AG04449 (cell line): ENCODE results near the gene FZD4.
"Not testable (repeated sequence)": the region's sequence is repeated elsewhere in the genome, so short reads cannot be mapped to it uniquely, and the experiment has no call there.

Experiments used
- CTCF ChIA-PET: fragments of 350-600 bp; formaldehyde crosslinking; extraction: SDS; loops from one replicate; lab custom pipeline; 2021; ENCODE audit warnings: antibody characterized with exemption; lab: Yijun Ruan, JAX
- POLR2A ChIA-PET: fragments of 400-600, 350-600 bp; formaldehyde crosslinking; extraction: SDS; loops from one replicate; lab custom pipeline; 2020; ENCODE audit warnings: antibody characterized with exemption, inconsistent platforms; lab: Yijun Ruan, JAX
- DNase-seq: peaks from one replicate; pipeline ENCODE4 v3.0.0-alpha.2; 2010; ENCODE audit warnings: low read depth, low spot score
- H3K4me3 ChIP-seq: 2 replicates; pipeline ENCODE4 v1.5.1; 2011; ENCODE audit warnings: low read depth, mild to moderate bottlenecking, control low read depth, low read length
- TF ChIP-seq, protein P1 (sequence below): IDR thresholded peaks from one replicate; pipeline ENCODE4 v1.5.1; 2011; ENCODE audit warnings: mild to moderate bottlenecking, moderate library complexity, low read length, control low read depth, inconsistent platforms; ENCODE audit not compliant: insufficient read depth; ENCODE audit errors: missing control alignments

FZD4 gene

GRCh38 chr11:86993031-86993430 is 37.8 kb upstream of the FZD4 start:
- no peak for DNase-seq
- CTCF ChIA-PET: interaction anchor here (1.2 to 3.6 kb wide), 4 partner anchors 12 to 290 kb away, joined by 3 to 23 read pairs (median 5); no protein-coding TSS in a partner anchor
- no peak overlapping the region for H3K4me3 ChIP-seq
- POLR2A ChIA-PET: no interaction called here
- TF ChIP-seq, protein P1, sequence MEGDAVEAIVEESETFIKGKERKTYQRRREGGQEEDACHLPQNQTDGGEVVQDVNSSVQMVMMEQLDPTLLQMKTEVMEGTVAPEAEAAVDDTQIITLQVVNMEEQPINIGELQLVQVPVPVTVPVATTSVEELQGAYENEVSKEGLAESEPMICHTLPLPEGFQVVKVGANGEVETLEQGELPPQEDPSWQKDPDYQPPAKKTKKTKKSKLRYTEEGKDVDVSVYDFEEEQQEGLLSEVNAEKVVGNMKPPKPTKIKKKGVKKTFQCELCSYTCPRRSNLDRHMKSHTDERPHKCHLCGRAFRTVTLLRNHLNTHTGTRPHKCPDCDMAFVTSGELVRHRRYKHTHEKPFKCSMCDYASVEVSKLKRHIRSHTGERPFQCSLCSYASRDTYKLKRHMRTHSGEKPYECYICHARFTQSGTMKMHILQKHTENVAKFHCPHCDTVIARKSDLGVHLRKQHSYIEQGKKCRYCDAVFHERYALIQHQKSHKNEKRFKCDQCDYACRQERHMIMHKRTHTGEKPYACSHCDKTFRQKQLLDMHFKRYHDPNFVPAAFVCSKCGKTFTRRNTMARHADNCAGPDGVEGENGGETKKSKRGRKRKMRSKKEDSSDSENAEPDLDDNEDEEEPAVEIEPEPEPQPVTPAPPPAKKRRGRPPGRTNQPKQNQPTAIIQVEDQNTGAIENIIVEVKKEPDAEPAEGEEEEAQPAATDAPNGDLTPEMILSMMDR: no peak

DNA sequence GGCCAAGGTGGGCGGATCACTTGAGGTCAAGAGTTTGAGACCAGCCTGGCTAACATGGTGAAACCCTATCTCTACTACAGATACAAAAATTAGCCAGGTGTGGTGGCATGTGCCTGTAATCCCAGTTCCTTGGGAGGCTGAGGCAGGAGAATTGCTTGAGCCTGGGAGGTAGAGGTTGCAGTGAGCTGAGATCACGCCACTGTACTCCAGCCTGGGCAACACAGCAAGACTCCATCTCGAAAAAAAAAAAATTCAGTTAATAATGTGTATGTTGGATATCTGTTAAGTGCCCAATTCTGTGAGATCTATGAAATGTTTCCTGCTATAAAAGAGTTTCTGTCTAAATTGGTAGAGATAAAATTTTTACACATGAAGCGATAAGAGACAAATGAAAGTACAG is 37.1 kb upstream of the FZD4 start:
- H3K4me3 ChIP-seq, DNase-seq, POLR2A ChIA-PET: not testable (repeated sequence)
- CTCF ChIA-PET: interaction anchor here (0.9 to 1.3 kb wide), 2 partner anchors 9 to 298 kb away, joined by 3 read pairs; no protein-coding TSS in a partner anchor

- no peak overlapping the region for H3K4me3 ChIP-seq
- DNase-seq: no peak
- TF ChIP-seq, protein P1: no peak
- ChIA-PET POLR2A (no interaction called here), CTCF (interaction anchor here (0.7 to 1.6 kb wide), 2 partner anchors 11 to 15 kb away, joined by 4 read pairs; no protein-coding TSS in a partner anchor)
These were observed 36.1 kb upstream of the FZD4 start for GRCh38 chr11:86991341-86991740.

DNA sequence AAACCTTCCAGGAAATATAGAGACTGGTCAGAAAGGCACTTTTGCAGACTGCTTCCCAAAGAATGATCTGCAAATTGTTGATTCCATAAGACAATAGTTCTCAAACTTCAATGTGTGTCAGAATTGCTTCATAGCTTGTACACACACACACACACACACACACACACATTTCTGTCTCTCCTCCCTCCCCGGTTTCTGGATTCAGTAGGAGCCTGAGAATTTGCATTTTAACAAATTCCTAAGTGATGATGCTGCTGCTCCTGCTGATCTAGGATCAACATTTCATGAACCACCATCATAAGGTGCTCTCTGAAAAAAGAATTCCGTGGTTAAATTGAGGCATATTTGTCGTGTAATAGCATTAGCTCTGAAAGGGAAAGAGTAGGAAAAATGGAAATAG is 35.3 kb upstream of the FZD4 start:
- H3K4me3 ChIP-seq: no peak overlapping the region
- CTCF ChIA-PET: interaction anchor here (1.2 to 1.6 kb wide), 3 partner anchors 9 to 305 kb away, joined by 3 to 4 read pairs (median 4); no protein-coding TSS in a partner anchor
- no peak for DNase-seq
- POLR2A ChIA-PET: no interaction called here
- TF ChIP-seq, protein P1: no peak

DNA sequence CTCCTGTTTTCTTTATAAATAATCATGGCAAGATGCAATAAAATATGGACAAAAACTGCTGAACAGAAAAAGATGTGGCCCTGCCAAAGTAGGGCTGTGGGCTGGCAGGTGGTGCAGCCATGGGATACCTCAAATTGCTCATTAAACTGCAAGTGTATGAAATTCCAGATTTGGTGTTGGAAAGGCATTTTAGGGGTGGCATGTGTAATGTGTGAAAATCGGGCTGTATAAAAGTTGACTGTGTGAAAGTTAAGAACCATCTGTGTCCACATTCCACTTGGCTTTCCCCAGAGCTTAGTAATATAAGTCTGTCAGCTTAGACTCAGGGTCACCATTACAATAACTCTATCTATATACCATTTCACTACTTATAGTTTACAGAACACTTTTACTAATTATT is 34.8 kb upstream of the FZD4 start:
- no peak for DNase-seq
- ChIA-PET POLR2A (no interaction called here), CTCF (interaction anchor here (0.6 to 1.6 kb wide), 4 partner anchors 10 to 305 kb away, joined by 3 to 4 read pairs (median 4); no protein-coding TSS in a partner anchor)
- TF ChIP-seq, protein P1: no peak
- H3K4me3 ChIP-seq: no peak overlapping the region

GRCh38 chr11:86988351-86988881 is 33.2 kb upstream of the FZD4 start:
- ChIA-PET POLR2A (no interaction called here), CTCF (interaction anchor here (0.8 to 1.6 kb wide), 4 partner anchors 12 to 301 kb away, joined by 3 to 4 read pairs (median 4); no protein-coding TSS in a partner anchor)
- no peak for DNase-seq
- TF ChIP-seq, protein P1: no peak
- no peak overlapping the region for H3K4me3 ChIP-seq
